ENCODE results near the gene FAM120B.

FAM120B gene

DNA sequence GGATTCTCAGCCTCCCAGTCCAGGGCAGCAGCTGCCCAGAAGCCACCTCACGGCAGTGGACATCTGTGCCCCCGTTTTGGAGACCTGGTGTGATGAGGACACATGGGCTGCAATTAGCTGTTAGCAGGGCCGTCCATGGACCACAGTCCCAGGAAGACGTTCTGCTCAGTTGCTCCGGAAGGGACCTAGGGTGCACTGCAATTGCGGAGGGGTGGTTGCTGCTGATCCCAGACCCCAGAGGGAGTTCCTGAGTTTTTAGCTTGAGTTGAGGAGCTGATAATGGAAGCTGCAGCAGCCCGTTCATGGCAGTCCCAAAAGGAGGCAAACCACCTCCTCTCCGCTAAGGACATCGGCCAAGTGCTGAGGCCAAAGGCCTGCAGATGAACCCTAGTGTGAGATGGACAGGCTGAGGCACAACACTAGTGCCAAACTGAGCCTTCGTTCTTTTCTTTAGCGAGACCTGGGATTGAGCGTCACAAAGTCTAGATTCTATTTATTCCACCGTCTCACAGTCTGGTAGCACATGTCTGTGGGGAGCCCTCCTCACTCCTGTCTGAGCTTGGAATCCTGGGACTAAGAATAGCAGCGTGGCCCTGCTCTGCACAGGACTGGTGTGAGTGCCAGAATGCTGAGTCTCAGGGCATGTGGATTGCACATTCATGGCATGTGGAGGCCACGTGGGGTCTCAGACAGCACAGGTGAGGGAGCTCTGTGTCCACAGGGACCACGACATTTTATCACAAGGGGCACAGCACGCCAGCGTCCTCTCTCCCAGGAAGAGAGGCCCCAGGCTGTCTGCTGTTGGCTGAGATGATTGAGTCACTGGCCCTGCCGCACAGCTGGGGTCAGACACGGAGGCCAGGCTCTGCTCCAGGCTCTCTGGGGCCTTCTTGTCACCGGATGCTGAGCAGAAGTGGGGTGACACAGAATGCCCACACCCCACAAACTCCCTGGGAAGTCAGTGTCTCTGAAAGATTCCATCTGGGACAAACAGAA is 133.1 kb downstream of the FAM120B start:
- Histone ChIP-seq H3K4me3 (ENCODE audit: low read depth, low read length, poor library complexity, severe bottlenecking) (no peak overlapping the region), H3K9me2 (ENCODE audit: low read depth, low read length) (no peaks in the 10 kb centered on the region), H3K4me2 (ENCODE audit: low read length) (no peak overlapping the region), H3K27me3 (ENCODE audit: insufficient read depth, low read length) (peaks cover 9% of the 10 kb centered on the region; the same call in 1 of the 2 replicates), H3F3A (ENCODE audit: insufficient read depth, low read length) (no peaks in the 10 kb centered on the region), H3K9me3 (ENCODE audit: low read length) (no peaks in the 10 kb centered on the region), H4K20me1 (ENCODE audit: insufficient read depth, low read length) (no peaks in the 10 kb centered on the region), H2AFZ (ENCODE audit: low read length) (no peak overlapping the region), H3K27ac (ENCODE audit: low read depth, low read length, poor library complexity, severe bottlenecking) (no peak overlapping the region), H3K79me2 (ENCODE audit: insufficient read depth, low read length) (no peaks in the 10 kb centered on the region), H3K9ac (ENCODE audit: low read length) (no peak overlapping the region), H3K36me3 (ENCODE audit: insufficient read depth, low read length) (no peaks in the 10 kb centered on the region), H3K4me1 (ENCODE audit: insufficient read depth, low read length, severe bottlenecking) (no peaks in the 10 kb centered on the region)
- TF ChIP-seq, protein P1, sequence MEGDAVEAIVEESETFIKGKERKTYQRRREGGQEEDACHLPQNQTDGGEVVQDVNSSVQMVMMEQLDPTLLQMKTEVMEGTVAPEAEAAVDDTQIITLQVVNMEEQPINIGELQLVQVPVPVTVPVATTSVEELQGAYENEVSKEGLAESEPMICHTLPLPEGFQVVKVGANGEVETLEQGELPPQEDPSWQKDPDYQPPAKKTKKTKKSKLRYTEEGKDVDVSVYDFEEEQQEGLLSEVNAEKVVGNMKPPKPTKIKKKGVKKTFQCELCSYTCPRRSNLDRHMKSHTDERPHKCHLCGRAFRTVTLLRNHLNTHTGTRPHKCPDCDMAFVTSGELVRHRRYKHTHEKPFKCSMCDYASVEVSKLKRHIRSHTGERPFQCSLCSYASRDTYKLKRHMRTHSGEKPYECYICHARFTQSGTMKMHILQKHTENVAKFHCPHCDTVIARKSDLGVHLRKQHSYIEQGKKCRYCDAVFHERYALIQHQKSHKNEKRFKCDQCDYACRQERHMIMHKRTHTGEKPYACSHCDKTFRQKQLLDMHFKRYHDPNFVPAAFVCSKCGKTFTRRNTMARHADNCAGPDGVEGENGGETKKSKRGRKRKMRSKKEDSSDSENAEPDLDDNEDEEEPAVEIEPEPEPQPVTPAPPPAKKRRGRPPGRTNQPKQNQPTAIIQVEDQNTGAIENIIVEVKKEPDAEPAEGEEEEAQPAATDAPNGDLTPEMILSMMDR (IDR thresholded peaks at IDR 0.05; ENCODE audit: low read length), result no peak
- no peak for TF ChIP-seq EZH2 (IDR thresholded peaks at IDR 0.05; ENCODE audit: borderline replicate concordance, low read length)

DNA sequence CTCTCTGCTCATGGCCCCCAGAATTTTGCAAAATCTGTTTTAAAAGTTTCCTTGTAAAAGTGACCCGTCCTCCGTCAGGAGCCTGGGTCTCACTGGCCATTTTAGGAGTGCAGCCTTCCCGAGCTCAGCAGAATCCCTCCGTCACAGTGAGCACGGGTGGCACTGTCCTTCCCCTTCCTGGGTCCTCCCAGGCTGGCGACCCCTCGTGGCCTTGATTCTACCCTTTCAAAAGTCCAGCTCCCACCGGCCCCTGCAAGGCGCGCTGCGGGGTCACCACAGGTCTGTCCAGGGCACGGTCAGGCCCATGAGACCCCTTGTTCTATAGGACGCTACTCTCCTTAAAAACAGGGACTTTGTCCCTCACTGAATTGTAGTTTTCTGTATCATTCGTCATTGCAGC is 133.9 kb downstream of the FAM120B start:
- Histone ChIP-seq H3K79me2 (ENCODE audit: insufficient read depth, low read length) (no peaks in the 10 kb centered on the region), H3K4me3 (ENCODE audit: low read depth, low read length, poor library complexity, severe bottlenecking) (no peak overlapping the region), H3K4me2 (ENCODE audit: low read length) (no peak overlapping the region), H3K27me3 (ENCODE audit: insufficient read depth, low read length) (peaks cover 10% of the 10 kb centered on the region; the same call in 1 of the 2 replicates), H3K9me3 (ENCODE audit: low read length) (no peaks in the 10 kb centered on the region), H3K9me2 (ENCODE audit: low read depth, low read length) (no peaks in the 10 kb centered on the region), H3K36me3 (ENCODE audit: insufficient read depth, low read length) (no peaks in the 10 kb centered on the region), H4K20me1 (ENCODE audit: insufficient read depth, low read length) (no peaks in the 10 kb centered on the region), H3F3A (ENCODE audit: insufficient read depth, low read length) (no peaks in the 10 kb centered on the region), H3K4me1 (ENCODE audit: insufficient read depth, low read length, severe bottlenecking) (no peaks in the 10 kb centered on the region), H3K27ac (ENCODE audit: low read depth, low read length, poor library complexity, severe bottlenecking) (no peak overlapping the region), H2AFZ (ENCODE audit: low read length) (no peak overlapping the region), H3K9ac (ENCODE audit: low read length) (no peak overlapping the region)
- no peak for TF ChIP-seq EZH2 (IDR thresholded peaks at IDR 0.05; ENCODE audit: borderline replicate concordance, low read length)
- TF ChIP-seq, protein P1 (IDR thresholded peaks at IDR 0.05; ENCODE audit: low read length), result no peak

DNA sequence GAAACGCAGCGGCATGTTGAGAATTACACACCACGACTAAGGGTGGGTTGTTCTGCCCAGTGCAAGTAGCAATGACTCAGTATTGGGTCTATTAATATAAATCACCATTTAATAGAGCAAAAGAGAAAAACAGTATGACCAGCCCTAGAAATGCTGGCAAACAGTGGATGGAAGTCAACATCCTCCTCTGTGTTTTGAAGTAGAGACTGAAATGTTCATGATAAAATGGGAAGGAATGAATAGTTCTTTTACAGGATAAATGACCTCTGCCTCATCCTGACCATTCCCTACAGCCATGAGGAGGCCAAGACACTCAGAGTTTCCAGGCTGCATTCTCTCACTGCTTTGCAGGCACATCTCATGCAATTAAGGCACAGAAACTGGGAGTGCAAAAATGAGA is 134.8 kb downstream of the FAM120B start:
- Histone ChIP-seq H3K36me3 (ENCODE audit: insufficient read depth, low read length) (no peaks in the 10 kb centered on the region), H3F3A (ENCODE audit: insufficient read depth, low read length) (no peaks in the 10 kb centered on the region), H3K4me1 (ENCODE audit: insufficient read depth, low read length, severe bottlenecking) (no peaks in the 10 kb centered on the region), H3K27ac (ENCODE audit: low read depth, low read length, poor library complexity, severe bottlenecking) (no peak overlapping the region), H2AFZ (ENCODE audit: low read length) (no peak overlapping the region), H4K20me1 (ENCODE audit: insufficient read depth, low read length) (no peaks in the 10 kb centered on the region), H3K27me3 (ENCODE audit: insufficient read depth, low read length) (peaks cover 7% of the 10 kb centered on the region; the same call in 1 of the 2 replicates), H3K79me2 (ENCODE audit: insufficient read depth, low read length) (no peaks in the 10 kb centered on the region), H3K9me2 (ENCODE audit: low read depth, low read length) (no peaks in the 10 kb centered on the region), H3K9me3 (ENCODE audit: low read length) (no peaks in the 10 kb centered on the region), H3K4me3 (ENCODE audit: low read depth, low read length, poor library complexity, severe bottlenecking) (no peak overlapping the region), H3K9ac (ENCODE audit: low read length) (no peak overlapping the region), H3K4me2 (ENCODE audit: low read length) (no peak overlapping the region)
- TF ChIP-seq, protein P1 (IDR thresholded peaks at IDR 0.05; ENCODE audit: low read length), result no peak
- TF ChIP-seq EZH2 (IDR thresholded peaks at IDR 0.05; ENCODE audit: borderline replicate concordance, low read length), result no peak
